ENCODE data around the gene TGOLN2. TPM values are rescaled to one million over a fixed set of nuclear protein-coding genes. Genes with fewer than 3 reads are reported as not detected.

The TGOLN2 gene
- total RNA-seq, result 201 and 256 TPM in 2 replicates

GRCh38 chr2:85327822-85328617, at the start of gene TGOLN2:
TGOLN2 (minus strand) TSS chr2:85327989; CDS start chr2:85327962, 27 bp downstream.

GRCh38 chr2:85354286-85355072, 26.7 kb upstream of the TGOLN2 start, which contains the start of the genes ELMOD3 and RETSAT:
ELMOD3 (plus strand) TSS chr2:85354769; CDS start chr2:85357199, 2,430 bp downstream.
RETSAT (minus strand) TSS chr2:85354528; CDS start chr2:85354507, 21 bp downstream.

Other genes starting within 250 kb of the TGOLN2 start
- gene TCF7L1, start 194.6 kb downstream of the TGOLN2 start, total RNA-seq, result 5.1 and 5.2 TPM in 2 replicates
- gene RETSAT, start 26.5 kb upstream of the TGOLN2 start, total RNA-seq, result 44.8 and 48.1 TPM in 2 replicates
- 19.5 and 20.2 TPM in 2 replicates for gene ELMOD3, start 26.8 kb upstream of the TGOLN2 start, total RNA-seq
- gene CAPG, start 82.4 kb upstream of the TGOLN2 start, total RNA-seq, result 16.7 and 94.6 TPM in 2 replicates
- 0.36 TPM in 1 of 2 replicates, not detected in the other for gene SH2D6, start 90.7 kb upstream of the TGOLN2 start, total RNA-seq
- gene MAT2A, start 211.2 kb upstream of the TGOLN2 start, total RNA-seq, result 148 and 292 TPM in 2 replicates
- gene GGCX, start 233.5 kb upstream of the TGOLN2 start, total RNA-seq, result 56.9 and 80.2 TPM in 2 replicates
- 0.33 and 0.85 TPM in 2 replicates for gene VAMP8, start 249.6 kb upstream of the TGOLN2 start, total RNA-seq

Data from smooth muscle cell of the pulmonary artery (primary cell).